ENCODE data around the gene GARIN5A.
"Not testable (repeated sequence)": the region's sequence is repeated elsewhere in the genome, so short reads cannot be mapped to it uniquely, and the experiment has no call there.

The GARIN5A gene

GRCh38 chr19:50486823-50487515 is 10.3 kb upstream of the GARIN5A start:
- peak; percentile 43 for DNase-seq

- DNase-seq: no peak
Observed at GRCh38 chr19:50485284-50485955, 8.8 kb upstream of the GARIN5A start.

- no peak for DNase-seq
Observed at GRCh38 chr19:50482916-50483315, 6.3 kb upstream of the GARIN5A start.

GRCh38 chr19:50482271-50482855 is 5.7 kb upstream of the GARIN5A start:
- no peak for DNase-seq

GRCh38 chr19:50481351-50482149 is 4.9 kb upstream of the GARIN5A start:
- no peak for DNase-seq

- no peak for DNase-seq
Observed at GRCh38 chr19:50480281-50481111, 3.8 kb upstream of the GARIN5A start.

- no peak for DNase-seq
Observed at GRCh38 chr19:50479761-50480251, 3.2 kb upstream of the GARIN5A start.

GRCh38 chr19:50478901-50479715 is 2.5 kb upstream of the GARIN5A start:
- DNase-seq: peak; percentile 14

GRCh38 chr19:50477751-50478515 is 1.3 kb upstream of the GARIN5A start:
- DNase-seq: no peak

- DNase-seq: no peak
Observed at GRCh38 chr19:50476907-50477238, 225 bp upstream of the GARIN5A start.

GRCh38 chr19:50475736-50476223 is 868 bp downstream of the GARIN5A start:
- no peak for DNase-seq

GRCh38 chr19:50475101-50475568 is 1.5 kb downstream of the GARIN5A start:
- no peak for DNase-seq

GRCh38 chr19:50473336-50473735 is 3.3 kb downstream of the GARIN5A start:
- not testable (repeated sequence) for DNase-seq

GRCh38 chr19:50468818-50469217 is 7.8 kb downstream of the GARIN5A start:
- no peak for DNase-seq

GRCh38 chr19:50467566-50467965 is 9.1 kb downstream of the GARIN5A start:
- no peak for DNase-seq

GRCh38 chr19:50466706-50467039 is 10.0 kb downstream of the GARIN5A start:
- DNase-seq: no peak

GRCh38 chr19:50465986-50466705 is 10.5 kb downstream of the GARIN5A start:
- DNase-seq: no peak

- DNase-seq: no peak
Observed at GRCh38 chr19:50465000-50465399, 11.6 kb downstream of the GARIN5A start.

GRCh38 chr19:50464348-50464747 is 12.3 kb downstream of the GARIN5A start:
- no peak for DNase-seq

- no peak for DNase-seq
Observed at GRCh38 chr19:50462970-50463369, 13.7 kb downstream of the GARIN5A start.

Measured in CD4-positive, alpha-beta T cell treated with Interferon gamma for 1 hour (primary cell).